Testis (tissue), 2 donors: ENCODE data around the gene NUDT1.

Experiments used
- CTCF ChIP-seq, 3 experiments: fragments of 450-650 bp in 2 of 3; fragments of 200-600 bp in 1 of 3; sonication (generic) in 1 of 3; IDR thresholded peaks; one replicate each; pipeline ENCODE4 v1.5.1; 2016 to 2019; ENCODE audit warnings: antibody characterized with exemption in 3 of 3, mild to moderate bottlenecking in 2 of 3, moderate library complexity in 1 of 3
- POLR2A ChIP-seq: fragments of 450-650 bp; IDR thresholded peaks from one replicate; pipeline ENCODE4 v1.6.1; 2017; ENCODE audit warnings: antibody characterized with exemption, mild to moderate bottlenecking, moderate library complexity

- TF ChIP-seq CTCF (IDR thresholded peaks at IDR 0.05) (no peak), POLR2A (no peak)
Measured at GRCh38 chr7:2256306-2257045, 14.4 kb downstream of the NUDT1 start.
